SJSA1 (cell line): Measurements from ENCODE around the gene ABCC1. TPM values are rescaled to one million over a fixed set of nuclear protein-coding genes. Genes with fewer than 3 reads are reported as not detected.
"Not testable (repeated sequence)": the region's sequence is repeated elsewhere in the genome, so short reads cannot be mapped to it uniquely, and the experiment has no call there.

Experiments used
- DNase-seq, 2 experiments: peaks; one replicate each; pipeline ENCODE4 v3.0.0-alpha.2; 2015 to 2020; ENCODE audit warnings: low spot score in 2 of 2, low read depth in 1 of 2
- H3K27ac ChIP-seq: fragments of 250-450 bp; sonication (Bioruptor Pico); 2 replicates; pipeline ENCODE4 v1.5.1; 2020; ENCODE audit warnings: mild to moderate bottlenecking, moderate library complexity
- H3K27me3 ChIP-seq: fragments of 250-450 bp; sonication (Bioruptor Pico); replicated peaks from 2 replicates; pipeline ENCODE4 v1.5.1; 2020; ENCODE audit warnings: mild to moderate bottlenecking, moderate library complexity
- H3K36me3 ChIP-seq: fragments of 250-450 bp; sonication (Bioruptor Pico); 2 replicates; pipeline ENCODE4 v1.5.1; 2020; ENCODE audit warnings: mild to moderate bottlenecking
- H3K4me1 ChIP-seq: fragments of 250-450 bp; sonication (Bioruptor Pico); replicated peaks from 2 replicates; pipeline ENCODE4 v1.6.1; 2021; ENCODE audit warnings: mild to moderate bottlenecking
- H3K4me3 ChIP-seq: fragments of 250-450 bp; sonication (Bioruptor Pico); 2 replicates; pipeline ENCODE4 v1.5.1; 2020; ENCODE audit warnings: mild to moderate bottlenecking
- H3K9me3 ChIP-seq: fragments of 250-450 bp; sonication (Bioruptor Pico); replicated peaks from 2 replicates; pipeline ENCODE4 v1.5.1; 2020; ENCODE audit warnings: mild to moderate bottlenecking
- total RNA-seq: library from RNA; depleted of rRNA; stranded (reverse); fragments of >200 nt; shearing (Covaris generic); gene quantifications from 2 replicates; pipeline ENCODE4 v1.2.3, GENCODE V29; 2014; rRNA removed

Gene ABCC1
- total RNA-seq, 1 experiment from 2014 or later, result 25.0 TPM

- H3K4me1 ChIP-seq, H3K4me3 ChIP-seq, H3K9me3 ChIP-seq, DNase-seq, H3K27ac ChIP-seq, H3K36me3 ChIP-seq, H3K27me3 ChIP-seq: not testable (repeated sequence)
Observed at GRCh38 chr16:16190966-16191365, 241.6 kb downstream of the ABCC1 start.

GRCh38 chr16:16191493-16192167, 242.2 kb downstream of the ABCC1 start:
- no peaks in the 10 kb centered on the region for H3K36me3 ChIP-seq
- no peaks in the 10 kb centered on the region for H3K27me3 ChIP-seq
- H3K27ac ChIP-seq, result no peak overlapping the region
- H3K9me3 ChIP-seq, result no peaks in the 10 kb centered on the region
- no peak for DNase-seq
- H3K4me1 ChIP-seq, result no peaks in the 10 kb centered on the region
- H3K4me3 ChIP-seq, result no peak overlapping the region

Other genes starting within 250 kb of the ABCC1 start
- 0.03 and 0.16 TPM in 2 replicates for gene MYH11, start 92.6 kb upstream of the ABCC1 start, total RNA-seq
- 142 and 150 TPM in 2 replicates for gene CEP20, start 61.0 kb upstream of the ABCC1 start, total RNA-seq